ENCODE data around the gene SLC22A5. TPM values are rescaled to one million over a fixed set of nuclear protein-coding genes. Genes with fewer than 3 reads are reported as not detected.
"Not testable (repeated sequence)": the region's sequence is repeated elsewhere in the genome, so short reads cannot be mapped to it uniquely, and the experiment has no call there.

SLC22A5 gene
- total RNA-seq, 2 donors from 2014 or later = 26.0 to 38.6 TPM

- Histone ChIP-seq H3K36me3 (no peaks in the 10 kb centered on the region), H3K4me1 (no peaks in the 10 kb centered on the region), H3K4me3 (no peak overlapping the region), H3K9me3 (no peaks in the 10 kb centered on the region), H3K27me3 (no peaks in the 10 kb centered on the region), H3K27ac (no peak overlapping the region), H3K9ac (ENCODE audit: low read depth in 2 of 2, low read length in 2 of 2) (no peak overlapping the region)
- intact Hi-C loops (cut with DNase I) = no loop called here
- TF ChIP-seq CTCF (IDR thresholded peaks at IDR 0.05) = no peak
- DNase-seq = no peak
Measured at GRCh38 chr5:132397224-132397623, 27.7 kb downstream of the SLC22A5 start.

- DNase-seq; H3K27ac ChIP-seq; H3K27me3 ChIP-seq; H3K4me3 ChIP-seq; H3K9ac ChIP-seq (ENCODE audit: low read depth in 2 of 2, low read length in 2 of 2); H3K36me3 ChIP-seq; H3K9me3 ChIP-seq; H3K4me1 ChIP-seq; intact Hi-C loops (cut with DNase I): not testable (repeated sequence)
Measured at GRCh38 chr5:132397936-132398675, 28.6 kb downstream of the SLC22A5 start.

- H3K9ac ChIP-seq (ENCODE audit: low read depth in 2 of 2, low read length in 2 of 2) = not testable (repeated sequence)
Measured at GRCh38 chr5:132404041-132404440, 34.5 kb downstream of the SLC22A5 start.

GRCh38 chr5:132405646-132406045, 36.1 kb downstream of the SLC22A5 start:
- Histone ChIP-seq H3K4me1 (peaks cover 9% of the 10 kb centered on the region), H3K4me3 (no peak overlapping the region), H3K9me3 (no peaks in the 10 kb centered on the region), H3K9ac (ENCODE audit: low read depth in 2 of 2, low read length in 2 of 2) (no peak overlapping the region), H3K27ac (no peak overlapping the region), H3K36me3 (no peaks in the 10 kb centered on the region), H3K27me3 (no peaks in the 10 kb centered on the region)
- no peak for DNase-seq
- no peak for TF ChIP-seq CTCF (IDR thresholded peaks at IDR 0.05)
- intact Hi-C loops (cut with DNase I) = no loop called here

More at GRCh38 chr5:132404041-132404440, 34.5 kb downstream of the SLC22A5 start:
- DNase-seq; H3K27ac ChIP-seq; H3K36me3 ChIP-seq; H3K4me3 ChIP-seq; H3K9me3 ChIP-seq; H3K27me3 ChIP-seq; H3K4me1 ChIP-seq; intact Hi-C loops (cut with DNase I): not testable (repeated sequence)

GRCh38 chr5:132406144-132406783, 36.8 kb downstream of the SLC22A5 start:
- H3K36me3 ChIP-seq = no peaks in the 10 kb centered on the region
- no peaks in the 10 kb centered on the region for H3K9me3 ChIP-seq
- no peak overlapping the region for H3K9ac ChIP-seq (ENCODE audit: low read depth in 2 of 2, low read length in 2 of 2)
- intact Hi-C loops (cut with DNase I) = no loop called here
- H3K4me3 ChIP-seq = no peak overlapping the region
- H3K27ac ChIP-seq = no peak overlapping the region
- DNase-seq = no peak
- TF ChIP-seq CTCF (IDR thresholded peaks at IDR 0.05) = no peak
- H3K27me3 ChIP-seq = no peaks in the 10 kb centered on the region
- H3K4me1 ChIP-seq = peaks cover 9% of the 10 kb centered on the region

- H3K9me3 ChIP-seq = no peaks in the 10 kb centered on the region
- H3K27ac ChIP-seq = no peak overlapping the region
- intact Hi-C loops (cut with DNase I) = no loop called here
- peaks cover 9% of the 10 kb centered on the region for H3K4me1 ChIP-seq
- DNase-seq = no peak
- H3K27me3 ChIP-seq = no peaks in the 10 kb centered on the region
- H3K9ac ChIP-seq (ENCODE audit: low read depth in 2 of 2, low read length in 2 of 2) = no peak overlapping the region
- no peaks in the 10 kb centered on the region for H3K36me3 ChIP-seq
- no peak overlapping the region for H3K4me3 ChIP-seq
- TF ChIP-seq CTCF (IDR thresholded peaks at IDR 0.05) = no peak
Measured at GRCh38 chr5:132407970-132408369, 38.5 kb downstream of the SLC22A5 start.
